ENCODE measurements around the gene DCAF11.

The DCAF11 gene

DNA sequence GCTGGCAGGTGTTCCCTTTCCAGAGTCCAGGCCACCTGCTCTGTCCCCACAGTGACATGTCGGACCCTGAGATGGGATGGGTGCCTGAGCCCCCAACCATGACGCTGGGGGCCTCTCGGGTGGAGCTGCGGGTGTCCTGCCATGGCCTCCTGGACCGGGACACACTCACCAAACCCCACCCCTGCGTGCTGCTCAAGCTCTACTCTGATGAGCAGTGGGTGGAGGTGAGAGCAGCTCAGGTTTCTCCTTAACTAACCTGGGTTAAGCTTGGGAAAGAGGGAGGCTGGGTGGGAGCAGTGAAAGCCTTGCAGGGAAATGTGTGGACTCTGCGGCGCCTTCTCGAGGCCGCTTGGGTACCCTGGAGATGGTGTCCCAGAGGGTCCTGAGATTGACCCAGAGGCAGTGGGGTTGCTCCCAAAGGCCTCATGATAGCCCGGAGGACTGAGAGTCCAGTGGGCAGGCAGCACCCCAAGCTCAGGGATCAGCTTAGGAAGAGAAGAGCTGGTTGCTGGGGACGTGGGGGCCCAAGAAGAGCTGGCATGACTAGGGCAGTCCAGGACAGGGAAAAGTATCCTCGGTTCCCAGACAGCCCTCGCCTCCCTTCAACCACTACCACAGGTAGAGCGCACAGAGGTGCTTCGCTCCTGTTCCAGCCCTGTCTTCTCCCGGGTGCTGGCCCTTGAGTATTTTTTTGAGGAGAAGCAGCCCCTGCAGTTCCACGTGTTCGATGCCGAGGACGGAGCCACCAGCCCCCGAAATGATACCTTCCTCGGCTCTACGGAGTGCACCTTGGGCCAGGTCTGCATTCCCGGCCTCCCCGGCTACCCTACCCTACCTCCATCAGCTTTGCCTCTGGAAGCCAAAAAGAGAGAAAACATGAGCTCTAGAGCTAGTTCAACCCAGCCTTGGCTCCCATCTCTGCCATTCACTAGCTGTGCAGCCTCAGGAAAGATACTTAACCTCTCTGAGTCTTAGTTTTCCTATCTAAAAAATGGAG lies 41.4 kb upstream of the DCAF11 start:
- DNase-seq, result no peak
- Mint-ChIP-seq H3K9me3 (no peaks in the 10 kb centered on the region), H3K27me3 (peaks cover 34% of the 10 kb centered on the region), H3K36me3 (no peaks in the 10 kb centered on the region), H3K4me1 (peaks cover 26% of the 10 kb centered on the region), H3K4me3 (no peak overlapping the region), H3K27ac (no peak overlapping the region)
- CTCF ChIA-PET, result interaction anchor here (1.0 to 12.4 kb wide), 6 partner anchors 9 to 20 kb away, joined by 3 to 107 read pairs (median 4); partner anchors contain the start of gene PCK2

DNA sequence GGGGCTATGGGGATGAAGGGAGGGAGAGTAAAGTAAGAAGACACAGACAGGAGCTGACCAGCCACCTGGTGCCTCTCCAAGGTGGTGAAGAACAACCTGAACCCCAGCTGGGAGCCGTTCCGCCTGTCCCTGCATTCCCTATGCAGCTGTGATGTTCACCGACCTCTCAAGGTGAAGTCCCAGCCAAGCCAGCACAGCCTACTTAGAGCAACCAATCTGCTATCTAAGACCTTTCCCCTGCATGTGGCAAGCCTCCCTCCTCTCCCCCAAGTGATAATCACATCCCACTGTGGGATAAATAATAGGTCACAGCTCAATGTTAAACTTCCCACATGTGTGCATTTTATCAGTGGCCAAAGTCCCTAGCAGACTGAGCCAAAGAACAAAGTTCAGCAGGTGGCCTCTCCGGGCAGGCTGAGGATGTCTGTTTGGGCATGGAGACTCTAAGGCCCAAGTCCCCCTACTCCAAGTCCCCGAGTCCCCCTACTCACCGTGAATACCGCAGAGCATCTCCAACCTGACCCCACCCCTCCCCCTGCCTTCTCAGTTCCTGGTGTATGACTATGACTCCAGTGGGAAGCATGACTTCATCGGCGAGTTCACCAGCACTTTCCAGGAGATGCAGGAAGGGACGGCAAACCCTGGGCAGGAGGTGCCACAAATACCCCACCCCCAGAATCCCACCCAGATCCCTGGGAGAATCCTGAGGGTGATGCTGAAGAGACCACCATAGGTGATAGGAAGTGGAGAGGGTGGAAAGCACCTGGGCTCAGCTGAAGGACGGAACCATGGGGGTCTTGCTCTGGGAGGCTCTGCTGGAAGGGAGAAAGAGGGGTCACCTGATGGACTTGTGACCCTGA lies 39.7 kb upstream of the DCAF11 start:
- Mint-ChIP-seq H3K36me3 (no peaks in the 10 kb centered on the region), H3K4me1 (peaks cover 32% of the 10 kb centered on the region), H3K27me3 (peaks cover 25% of the 10 kb centered on the region), H3K9me3 (no peaks in the 10 kb centered on the region), H3K4me3 (no peak overlapping the region), H3K27ac (peak overlapping the region; percentile 81)
- DNase-seq, result no peak
- CTCF ChIA-PET, result interaction anchor here (0.7 to 12.4 kb wide), 6 partner anchors 11 to 86 kb away, joined by 3 to 107 read pairs (median 4); partner anchors contain the start of genes IRF9 and PCK2

DNA sequence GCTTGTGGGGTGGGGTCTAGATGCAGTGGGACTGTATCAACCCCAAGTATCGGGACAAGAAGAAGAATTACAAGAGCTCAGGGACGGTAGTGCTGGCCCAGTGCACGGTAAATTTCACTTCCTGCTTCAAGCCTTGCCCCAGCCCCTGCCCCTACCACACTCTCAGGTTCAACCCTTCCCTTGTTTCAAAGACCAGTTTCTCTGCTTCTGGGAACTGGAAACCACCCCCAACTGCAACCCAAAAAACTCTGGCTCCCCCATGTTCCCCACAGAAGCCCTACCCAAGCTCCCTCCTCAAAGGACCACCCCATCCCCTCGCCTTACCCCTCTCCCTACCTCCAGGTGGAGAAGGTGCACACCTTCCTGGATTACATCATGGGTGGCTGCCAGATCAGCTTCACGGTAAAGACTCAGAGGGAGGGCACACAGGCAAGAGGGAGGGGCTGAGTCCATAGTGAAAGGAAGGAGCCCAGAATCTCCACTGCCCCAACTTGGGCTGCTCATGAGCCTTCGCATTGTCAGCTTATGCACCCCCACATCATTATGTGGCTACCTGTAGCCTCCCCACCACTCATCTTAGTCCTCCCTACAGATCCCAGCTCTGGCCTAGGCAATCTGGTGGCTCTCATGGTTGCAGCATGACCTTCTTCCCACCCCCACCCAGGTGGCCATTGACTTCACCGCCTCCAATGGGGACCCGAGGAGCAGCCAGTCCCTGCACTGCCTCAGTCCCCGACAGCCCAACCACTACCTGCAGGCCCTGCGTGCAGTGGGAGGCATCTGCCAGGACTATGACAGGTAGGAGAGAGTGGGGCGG lies 38.9 kb upstream of the DCAF11 start:
- H3K4me3 Mint-ChIP-seq, result peak overlapping the region; percentile 36

DNA sequence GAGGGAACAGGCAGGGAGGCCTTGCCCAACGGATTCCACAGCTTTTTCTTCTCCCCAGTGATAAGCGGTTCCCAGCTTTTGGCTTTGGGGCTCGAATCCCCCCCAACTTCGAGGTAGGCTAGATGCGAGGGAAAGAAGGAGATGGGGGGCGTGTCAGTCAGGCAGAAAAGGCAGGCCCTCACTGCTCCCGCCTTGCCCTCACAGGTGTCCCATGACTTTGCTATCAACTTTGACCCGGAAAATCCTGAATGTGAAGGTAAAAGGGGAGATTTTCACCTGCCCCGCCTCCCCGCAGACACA lies 38.3 kb upstream of the DCAF11 start:
- H3K36me3 Mint-ChIP-seq, result no peaks in the 10 kb centered on the region
- H3K4me3 Mint-ChIP-seq, result no peak overlapping the region
- DNase-seq, result no peak
- H3K9me3 Mint-ChIP-seq, result no peaks in the 10 kb centered on the region
- no peak overlapping the region for H3K27ac Mint-ChIP-seq
- peaks cover 44% of the 10 kb centered on the region for H3K4me1 Mint-ChIP-seq
- CTCF ChIA-PET, result interaction anchor here (12.4 kb wide), 1 partner anchor 16 kb away, joined by 107 read pairs; the partner anchor contains the start of gene PCK2
- peaks cover 26% of the 10 kb centered on the region for H3K27me3 Mint-ChIP-seq

More for the DNA sequence above, 38.9 kb upstream of the DCAF11 start:
- peaks cover 40% of the 10 kb centered on the region for H3K4me1 Mint-ChIP-seq
- DNase-seq, result peak; percentile 47
- no peaks in the 10 kb centered on the region for H3K36me3 Mint-ChIP-seq
- no peaks in the 10 kb centered on the region for H3K9me3 Mint-ChIP-seq
- CTCF ChIA-PET, result interaction anchor here (0.7 to 12.4 kb wide), 5 partner anchors 10 to 85 kb away, joined by 3 to 107 read pairs (median 5); partner anchors contain the start of genes IRF9 and PCK2
- H3K27ac Mint-ChIP-seq, result peak overlapping the region; percentile 81
- peaks cover 22% of the 10 kb centered on the region for H3K27me3 Mint-ChIP-seq

DNA sequence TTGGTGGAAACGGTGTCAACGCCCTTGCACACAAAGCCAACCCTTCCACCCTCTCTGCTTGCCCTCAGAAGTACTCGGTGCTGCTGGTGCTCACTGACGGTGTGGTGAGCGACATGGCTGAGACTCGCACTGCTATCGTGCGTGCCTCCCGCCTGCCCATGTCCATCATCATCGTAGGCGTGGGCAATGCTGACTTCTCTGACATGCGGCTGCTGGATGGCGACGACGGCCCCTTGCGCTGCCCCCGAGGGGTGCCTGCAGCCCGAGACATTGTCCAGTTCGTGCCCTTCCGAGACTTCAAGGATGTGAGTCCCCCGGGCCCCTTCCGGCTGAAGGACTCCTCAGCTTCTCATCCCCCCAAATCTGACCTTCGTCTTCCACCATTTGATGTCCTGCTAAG lies 37.5 kb upstream of the DCAF11 start:
- CTCF ChIA-PET, result interaction anchor here (12.4 kb wide), 1 partner anchor 16 kb away, joined by 107 read pairs; the partner anchor contains the start of gene PCK2
- Mint-ChIP-seq H3K36me3 (no peaks in the 10 kb centered on the region), H3K4me3 (no peak overlapping the region), H3K27me3 (peaks cover 35% of the 10 kb centered on the region), H3K27ac (no peak overlapping the region), H3K4me1 (peaks cover 48% of the 10 kb centered on the region), H3K9me3 (no peaks in the 10 kb centered on the region)
- no peak for DNase-seq

DNA sequence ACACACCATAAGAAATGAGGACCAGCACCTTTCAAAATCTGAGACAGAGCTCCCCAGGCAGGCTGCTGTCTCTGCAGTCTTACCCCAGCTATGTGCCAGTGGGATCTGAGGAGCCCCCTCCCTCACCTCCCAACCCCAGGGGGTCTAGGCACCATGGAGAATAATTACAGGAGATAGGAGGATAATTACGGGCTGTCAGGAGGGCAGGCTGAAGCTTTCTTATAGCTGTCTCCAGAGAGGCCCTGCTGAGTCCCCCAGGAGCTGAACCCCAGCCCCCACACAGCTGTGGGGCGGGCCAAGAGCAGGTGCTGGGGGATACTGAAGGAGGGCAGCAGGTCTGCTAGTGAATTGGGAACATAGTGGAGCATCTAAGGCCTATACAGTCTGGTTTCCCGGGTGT lies 36.4 kb upstream of the DCAF11 start:
- CTCF ChIA-PET, result interaction anchor here (1.0 to 12.4 kb wide), 3 partner anchors 15 to 31 kb away, joined by 3 to 107 read pairs (median 54); partner anchors contain the start of gene PCK2
- Mint-ChIP-seq H3K4me1 (peaks cover 51% of the 10 kb centered on the region), H3K27ac (no peak overlapping the region), H3K36me3 (no peaks in the 10 kb centered on the region), H3K9me3 (no peaks in the 10 kb centered on the region), H3K4me3 (no peak overlapping the region), H3K27me3 (peaks cover 45% of the 10 kb centered on the region)
- DNase-seq, result no peak

DNA sequence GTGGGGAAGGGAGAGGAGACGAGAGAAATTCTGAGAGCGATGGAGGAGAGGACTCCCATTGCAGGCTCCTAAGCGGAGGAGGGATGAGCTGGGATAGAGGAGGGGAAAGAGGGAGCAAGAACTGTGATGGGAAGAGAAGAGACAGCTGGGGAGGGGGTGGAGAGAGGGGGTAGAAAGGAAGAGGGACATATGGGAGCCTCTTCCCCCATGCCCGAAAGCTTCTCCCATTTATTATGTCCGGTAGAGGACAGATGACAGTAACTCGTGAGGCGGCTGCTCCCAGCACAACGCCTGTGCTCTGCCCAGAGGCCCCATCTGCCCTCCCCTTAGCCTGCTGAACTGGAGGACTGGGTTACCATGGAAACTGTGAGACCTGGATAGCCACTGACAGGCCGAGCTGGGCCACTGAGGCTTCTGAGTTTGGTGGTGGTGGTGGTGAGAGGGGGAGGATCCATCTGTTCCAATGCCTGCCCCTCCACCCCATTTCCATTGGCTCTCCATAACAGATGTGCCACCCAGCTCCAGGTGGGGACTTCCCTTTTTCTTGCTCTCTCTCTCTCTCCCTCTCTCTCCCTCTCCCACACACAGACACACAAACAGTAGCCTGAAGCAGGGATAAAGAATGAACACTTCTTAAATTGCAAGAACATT lies 35.0 kb upstream of the DCAF11 start:
- peak overlapping the region; percentile 48 for H3K4me3 Mint-ChIP-seq
- peaks cover 49% of the 10 kb centered on the region for H3K4me1 Mint-ChIP-seq
- no peak overlapping the region for H3K27ac Mint-ChIP-seq
- CTCF ChIA-PET, result interaction anchor here (1.2 to 12.4 kb wide), 6 partner anchors 10 to 229 kb away, joined by 3 to 107 read pairs (median 26); partner anchors contain the start of gene PCK2
- no peaks in the 10 kb centered on the region for H3K9me3 Mint-ChIP-seq
- H3K36me3 Mint-ChIP-seq, result no peaks in the 10 kb centered on the region
- no peak for DNase-seq
- peaks cover 46% of the 10 kb centered on the region for H3K27me3 Mint-ChIP-seq

DNA sequence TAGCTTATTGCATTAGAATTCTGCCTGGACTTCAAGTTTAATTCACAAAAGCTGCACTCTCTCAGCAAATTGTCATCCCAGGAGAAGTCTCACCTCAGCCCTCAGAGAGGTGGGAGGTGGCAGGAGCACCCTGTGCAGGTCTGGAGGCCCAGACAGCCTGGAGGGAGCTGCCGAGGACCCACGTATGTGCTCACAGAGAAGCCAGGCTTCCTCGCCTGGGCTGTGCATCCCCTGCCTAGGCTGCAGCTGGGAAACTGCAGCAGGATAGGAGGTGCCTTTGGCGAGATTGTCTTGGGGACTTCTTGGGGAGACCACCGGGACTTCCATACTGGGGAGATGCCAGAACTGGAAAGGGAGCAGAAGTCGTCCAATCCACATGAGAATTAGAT lies 34.4 kb upstream of the DCAF11 start:
- peaks cover 45% of the 10 kb centered on the region for H3K4me1 Mint-ChIP-seq
- peaks cover 51% of the 10 kb centered on the region for H3K27me3 Mint-ChIP-seq
- CTCF ChIA-PET, result interaction anchor here (0.9 to 12.4 kb wide), 9 partner anchors 11 to 960 kb away, joined by 3 to 107 read pairs (median 11); partner anchors contain the start of genes DCAF11, IRF9, NRL and PCK2
- no peak overlapping the region for H3K27ac Mint-ChIP-seq
- no peak for DNase-seq
- H3K4me3 Mint-ChIP-seq, result peak overlapping the region; percentile 75
- H3K36me3 Mint-ChIP-seq, result no peaks in the 10 kb centered on the region
- no peaks in the 10 kb centered on the region for H3K9me3 Mint-ChIP-seq

DNA sequence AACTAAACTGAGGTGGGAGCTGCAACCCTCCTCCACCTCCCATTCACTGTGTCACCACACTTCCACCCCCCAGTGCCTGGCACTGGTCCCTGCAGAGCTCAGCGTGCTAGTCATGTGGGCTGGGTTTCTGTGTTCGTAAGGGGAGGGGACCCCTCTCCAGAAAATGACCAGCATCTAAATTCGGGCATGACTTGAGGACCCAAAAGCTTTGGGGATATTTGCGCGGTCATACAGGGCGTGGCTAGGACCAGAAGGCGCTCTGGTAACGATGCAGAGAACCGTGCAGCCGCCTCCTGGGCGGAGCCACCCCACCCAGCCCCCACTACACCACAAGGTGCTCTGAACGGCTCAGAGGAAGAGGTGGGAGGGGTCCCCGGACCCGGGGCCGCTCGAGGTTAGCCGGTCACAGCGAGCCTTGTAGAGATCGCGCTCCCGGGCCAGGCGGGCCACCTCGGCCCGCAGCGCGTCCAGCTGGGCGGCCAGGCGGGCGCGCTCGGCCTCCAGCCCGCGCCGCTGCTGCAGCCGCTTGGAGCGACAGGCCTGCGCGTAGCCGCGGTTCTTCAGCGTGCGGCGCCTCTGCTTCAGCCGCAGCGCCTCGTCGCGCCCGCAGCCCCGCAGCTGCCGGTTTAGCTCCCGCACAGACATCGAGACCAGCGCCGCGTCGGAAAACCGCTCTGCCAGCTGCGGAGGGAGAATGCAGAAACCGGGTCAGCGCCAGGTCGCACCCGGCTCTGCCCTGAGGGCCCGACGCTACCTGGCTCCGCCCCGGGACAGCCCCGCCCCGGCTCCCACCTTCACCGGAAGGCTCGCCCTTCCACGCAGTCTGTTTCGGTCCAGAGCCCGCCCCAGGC lies 33.5 kb upstream of the DCAF11 start:
- Mint-ChIP-seq H3K9me3 (no peaks in the 10 kb centered on the region), H3K27me3 (peaks cover 50% of the 10 kb centered on the region), H3K4me3 (peak overlapping the region; percentile 75), H3K4me1 (peaks cover 35% of the 10 kb centered on the region), H3K27ac (peak overlapping the region; percentile 75), H3K36me3 (no peaks in the 10 kb centered on the region)
- CTCF ChIA-PET, result interaction anchor here (0.6 to 12.4 kb wide), 11 partner anchors 12 to 961 kb away, joined by 3 to 107 read pairs (median 11); partner anchors contain the start of genes DCAF11, IRF9, NRL and PCK2
- peak; percentile 87 for DNase-seq

DNA sequence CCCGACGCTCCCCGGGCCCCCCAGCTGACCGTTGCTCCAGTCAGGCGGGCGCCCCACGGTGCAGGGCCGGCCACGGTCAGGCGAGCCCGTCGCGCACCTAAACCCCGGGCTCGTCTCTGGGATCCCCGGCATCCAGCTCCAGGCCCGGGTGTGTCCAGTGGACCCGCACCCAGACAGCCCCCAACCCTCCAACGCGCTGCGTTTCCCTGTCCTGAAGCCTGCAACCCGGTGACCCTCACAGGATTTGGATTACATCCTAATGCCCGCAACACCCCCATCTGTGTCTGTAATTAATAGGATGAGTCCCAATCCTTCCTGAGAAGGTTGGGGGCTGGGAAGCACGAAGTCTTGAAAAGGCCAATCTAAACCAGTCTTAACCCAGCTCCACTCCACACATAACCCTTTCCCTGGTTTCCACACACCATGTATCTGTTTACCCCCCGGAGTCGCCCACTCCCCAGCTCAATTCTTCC lies 32.8 kb upstream of the DCAF11 start:
- no peak for DNase-seq
- Mint-ChIP-seq H3K4me1 (peaks cover 29% of the 10 kb centered on the region), H3K4me3 (peak overlapping the region; percentile 76), H3K9me3 (no peaks in the 10 kb centered on the region), H3K27ac (peak overlapping the region; percentile 81), H3K36me3 (no peaks in the 10 kb centered on the region), H3K27me3 (peaks cover 50% of the 10 kb centered on the region)
- CTCF ChIA-PET, result interaction anchor here (1.0 to 12.4 kb wide), 6 partner anchors 11 to 228 kb away, joined by 3 to 107 read pairs (median 26); partner anchors contain the start of genes IRF9 and PCK2

DNA sequence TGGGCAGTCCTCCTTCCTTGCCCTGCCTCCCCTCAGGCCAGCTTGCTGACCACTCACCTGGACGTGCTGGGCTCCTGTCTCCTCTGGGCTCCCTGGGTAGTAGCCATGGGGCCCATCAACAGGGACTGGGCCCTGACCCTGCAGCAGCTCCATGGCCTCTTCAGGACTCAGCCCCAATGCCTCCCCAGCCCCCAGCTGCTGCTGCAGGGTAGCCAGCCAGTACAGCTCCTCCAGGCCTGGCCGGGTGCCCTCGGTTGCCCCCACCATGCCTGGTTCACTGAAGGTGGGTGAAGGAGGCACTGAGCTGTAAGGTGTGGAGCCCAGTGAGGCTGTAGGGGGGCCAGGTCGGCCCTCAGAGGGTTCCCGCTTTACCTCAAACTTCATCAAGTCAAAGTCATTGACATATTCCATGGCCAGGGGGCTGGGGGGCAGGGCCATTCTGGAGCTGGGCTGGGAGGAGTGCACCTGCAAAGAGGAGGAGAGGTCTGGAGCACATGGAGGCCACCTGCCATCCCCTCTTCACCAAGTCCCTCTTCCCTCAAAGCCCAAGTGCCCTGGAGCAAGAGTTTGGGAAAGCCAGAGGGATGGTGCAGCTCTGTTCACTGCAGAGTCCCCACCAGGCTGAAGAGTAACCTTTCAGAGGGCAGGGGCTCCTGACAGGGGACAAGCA lies 32.0 kb upstream of the DCAF11 start:
- Mint-ChIP-seq H3K9me3 (no peaks in the 10 kb centered on the region), H3K4me3 (peak overlapping the region; percentile 76), H3K27ac (peak overlapping the region; percentile 35), H3K4me1 (peaks cover 25% of the 10 kb centered on the region), H3K36me3 (no peaks in the 10 kb centered on the region), H3K27me3 (peaks cover 50% of the 10 kb centered on the region)
- CTCF ChIA-PET, result interaction anchor here (2.5 to 12.4 kb wide), 4 partner anchors 10 to 78 kb away, joined by 11 to 107 read pairs (median 48); partner anchors contain the start of genes IRF9 and PCK2
- DNase-seq, result no peak
